LNCAP (cell line): ENCODE data around the gene MMP7.

Experiments used
- CTCF ChIP-seq: fragments of 450-650 bp; IDR thresholded peaks from 2 replicates; pipeline ENCODE4 v1.5.1; 2017; ENCODE audit warnings: mild to moderate bottlenecking

MMP7 gene

DNA sequence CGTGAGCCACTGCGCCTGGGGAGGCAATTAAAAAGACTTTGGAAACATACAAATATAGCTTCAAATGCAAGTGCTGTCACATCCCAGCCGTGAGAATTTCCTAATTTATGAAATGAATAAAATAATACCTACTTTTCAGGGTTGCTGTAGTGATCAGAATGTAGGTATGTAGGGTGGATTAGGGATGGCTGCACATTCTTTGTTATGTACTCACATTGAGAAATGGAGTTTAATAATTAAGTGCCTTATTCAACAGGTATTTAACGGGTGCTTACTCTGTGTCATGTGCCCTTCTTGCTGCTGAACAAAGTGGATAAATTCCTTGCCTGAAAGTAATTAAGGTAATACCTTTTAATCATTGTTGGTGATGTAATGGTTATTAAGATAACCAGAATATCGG, 37.0 kb downstream of the MMP7 start:
- no peak for TF ChIP-seq CTCF

DNA sequence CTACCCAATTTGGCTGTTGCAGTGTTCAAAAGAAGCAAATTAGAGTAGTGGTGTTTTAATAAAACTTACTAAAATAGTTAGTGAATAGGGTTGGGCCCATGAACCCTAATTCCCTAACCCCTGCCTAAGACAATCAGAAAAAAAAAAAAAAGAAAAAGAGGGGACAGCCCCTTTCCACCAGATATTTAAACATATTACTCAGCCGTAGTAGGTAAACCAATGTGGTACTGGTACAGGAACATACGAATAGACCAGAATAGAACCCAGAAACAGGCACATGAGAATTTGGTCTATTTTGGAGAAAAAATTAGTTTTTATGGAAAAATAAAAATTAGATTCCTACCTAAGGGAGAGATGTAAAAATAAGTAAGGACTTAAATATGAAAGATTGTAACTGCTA, 38.6 kb downstream of the MMP7 start:
- no peak for TF ChIP-seq CTCF

- no peak for TF ChIP-seq CTCF
Measured at GRCh38 chr11:102489186-102490145, 41.1 kb downstream of the MMP7 start.

DNA sequence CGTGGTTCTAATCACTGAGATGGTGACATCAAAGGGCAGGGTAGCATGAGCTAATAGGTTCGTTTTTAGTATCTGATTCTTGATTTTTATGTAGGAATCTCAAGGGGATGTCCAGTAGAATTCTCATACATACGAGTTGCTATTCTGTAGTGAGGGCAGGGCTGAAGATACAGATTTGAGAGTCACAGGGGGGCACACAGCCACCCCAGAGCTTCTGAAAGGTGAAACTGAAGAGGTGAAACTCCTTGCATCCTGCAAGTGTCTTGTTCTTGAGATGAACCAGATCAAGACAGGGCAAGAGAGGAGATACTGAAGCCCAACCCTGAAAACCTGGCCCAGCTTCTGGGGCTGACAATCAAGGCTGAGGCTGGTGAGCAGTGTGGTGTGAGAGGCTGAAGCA, 42.3 kb downstream of the MMP7 start:
- TF ChIP-seq CTCF = no peak

DNA sequence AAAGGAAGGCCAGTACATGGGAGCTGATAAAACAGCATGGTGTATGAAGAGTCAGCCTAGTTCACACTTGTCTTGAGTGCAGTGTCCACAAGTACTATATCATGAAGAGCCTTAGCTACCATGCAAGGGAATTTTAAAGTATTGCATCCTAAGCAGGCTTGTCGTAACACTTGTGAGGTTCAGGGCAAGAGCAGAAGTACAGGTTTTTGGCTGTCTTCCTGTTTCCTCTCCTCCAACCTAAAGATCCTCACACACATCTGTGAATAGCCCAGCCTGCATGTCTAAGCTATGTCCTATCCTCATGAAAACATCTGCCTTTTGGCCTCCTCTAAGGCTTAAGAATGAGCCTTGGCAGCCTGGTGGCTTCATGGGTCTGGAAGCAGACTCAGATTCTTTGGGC, 43.3 kb downstream of the MMP7 start:
- TF ChIP-seq CTCF = no peak

- no peak for TF ChIP-seq CTCF
Measured at GRCh38 chr11:102486584-102486983, 44.0 kb downstream of the MMP7 start.

- TF ChIP-seq CTCF = no peak
Measured at GRCh38 chr11:102485095-102485722, 45.3 kb downstream of the MMP7 start.
